Loucy (cell line): ENCODE data around the gene TMEM179.
"Not testable (repeated sequence)": the region's sequence is repeated elsewhere in the genome, so short reads cannot be mapped to it uniquely, and the experiment has no call there.

ENCODE experiments used
- H2AFZ ChIP-seq: fragments of 200-600 bp; sonication (generic); 2 replicates; pipeline ENCODE4 v1.6.0; 2016; ENCODE audit warnings: antibody characterized with exemption, mild to moderate bottlenecking, low read length, moderate library complexity
- H3F3A ChIP-seq: fragments of 200-600 bp; 2 replicates; pipeline ENCODE4 v1.6.0; 2016; ENCODE audit warnings: antibody characterized with exemption, low read depth, mild to moderate bottlenecking
- H3K27me3 ChIP-seq: fragments of 200-600 bp; sonication (generic); 2 replicates; pipeline ENCODE4 v1.6.1; 2014; ENCODE audit warnings: low read length, mild to moderate bottlenecking; ENCODE audit not compliant: insufficient read depth, poor library complexity, severe bottlenecking
- H3K36me3 ChIP-seq: fragments of 200-600 bp; sonication (generic); 2 replicates; pipeline ENCODE4 v1.6.1; 2016; ENCODE audit warnings: low read length; ENCODE audit not compliant: insufficient read depth
- H3K4me1 ChIP-seq: fragments of 200-600 bp; sonication (generic); 2 replicates; pipeline ENCODE4 v1.5.1; 2014; ENCODE audit warnings: low read length, mild to moderate bottlenecking; ENCODE audit not compliant: insufficient read depth, poor library complexity, severe bottlenecking
- H3K4me2 ChIP-seq: fragments of 200-600 bp; sonication (generic); 2 replicates; pipeline ENCODE4 v1.6.0; 2014; ENCODE audit warnings: antibody characterized with exemption, low read length, low read depth, mild to moderate bottlenecking; ENCODE audit not compliant: poor library complexity, severe bottlenecking
- H3K4me3 ChIP-seq: fragments of 200-600 bp; sonication (generic); 2 replicates; pipeline ENCODE4 v1.5.1; 2014; ENCODE audit warnings: low read length, mild to moderate bottlenecking, mixed read lengths; ENCODE audit not compliant: poor library complexity, severe bottlenecking
- H3K79me2 ChIP-seq: fragments of 200-600 bp; sonication (generic); 2 replicates; pipeline ENCODE4 v1.6.1; 2014; ENCODE audit warnings: low read length; ENCODE audit not compliant: insufficient read depth
- H3K9ac ChIP-seq: fragments of 200-600 bp; sonication (generic); 2 replicates; pipeline ENCODE4 v1.6.0; 2014; ENCODE audit warnings: mild to moderate bottlenecking, low read depth, low read length, moderate library complexity; ENCODE audit not compliant: poor library complexity, severe bottlenecking
- H3K9me2 ChIP-seq: fragments of 200-600 bp; sonication (generic); replicated peaks from 2 replicates; pipeline ENCODE4 v1.6.1; 2016; ENCODE audit warnings: low read depth, low read length, mixed read lengths
- H3K9me3 ChIP-seq: fragments of 200-600 bp; sonication (generic); 2 replicates; pipeline ENCODE4 v1.6.1; 2014; ENCODE audit warnings: mild to moderate bottlenecking, antibody characterized with exemption, low read length, low read depth; ENCODE audit not compliant: insufficient read depth
- H4K20me1 ChIP-seq: fragments of 200-600 bp; sonication (generic); 2 replicates; pipeline ENCODE4 v1.6.0; 2014; ENCODE audit warnings: antibody characterized with exemption, low read length, mild to moderate bottlenecking; ENCODE audit not compliant: insufficient read depth, poor library complexity, severe bottlenecking
- CTCF ChIP-seq: fragments of 200-600 bp; sonication (generic); conservative IDR thresholded peaks from 2 replicates; pipeline ENCODE4 v1.5.1; 2014; ENCODE audit warnings: mild to moderate bottlenecking, antibody characterized with exemption, low read length
- EZH2phosphoT487 ChIP-seq: fragments of 200-600 bp; IDR thresholded peaks from 2 replicates; pipeline ENCODE4 v1.6.1; 2018; ENCODE audit warnings: antibody characterized with exemption, mild to moderate bottlenecking, moderate library complexity, borderline replicate concordance

The TMEM179 gene

DNA sequence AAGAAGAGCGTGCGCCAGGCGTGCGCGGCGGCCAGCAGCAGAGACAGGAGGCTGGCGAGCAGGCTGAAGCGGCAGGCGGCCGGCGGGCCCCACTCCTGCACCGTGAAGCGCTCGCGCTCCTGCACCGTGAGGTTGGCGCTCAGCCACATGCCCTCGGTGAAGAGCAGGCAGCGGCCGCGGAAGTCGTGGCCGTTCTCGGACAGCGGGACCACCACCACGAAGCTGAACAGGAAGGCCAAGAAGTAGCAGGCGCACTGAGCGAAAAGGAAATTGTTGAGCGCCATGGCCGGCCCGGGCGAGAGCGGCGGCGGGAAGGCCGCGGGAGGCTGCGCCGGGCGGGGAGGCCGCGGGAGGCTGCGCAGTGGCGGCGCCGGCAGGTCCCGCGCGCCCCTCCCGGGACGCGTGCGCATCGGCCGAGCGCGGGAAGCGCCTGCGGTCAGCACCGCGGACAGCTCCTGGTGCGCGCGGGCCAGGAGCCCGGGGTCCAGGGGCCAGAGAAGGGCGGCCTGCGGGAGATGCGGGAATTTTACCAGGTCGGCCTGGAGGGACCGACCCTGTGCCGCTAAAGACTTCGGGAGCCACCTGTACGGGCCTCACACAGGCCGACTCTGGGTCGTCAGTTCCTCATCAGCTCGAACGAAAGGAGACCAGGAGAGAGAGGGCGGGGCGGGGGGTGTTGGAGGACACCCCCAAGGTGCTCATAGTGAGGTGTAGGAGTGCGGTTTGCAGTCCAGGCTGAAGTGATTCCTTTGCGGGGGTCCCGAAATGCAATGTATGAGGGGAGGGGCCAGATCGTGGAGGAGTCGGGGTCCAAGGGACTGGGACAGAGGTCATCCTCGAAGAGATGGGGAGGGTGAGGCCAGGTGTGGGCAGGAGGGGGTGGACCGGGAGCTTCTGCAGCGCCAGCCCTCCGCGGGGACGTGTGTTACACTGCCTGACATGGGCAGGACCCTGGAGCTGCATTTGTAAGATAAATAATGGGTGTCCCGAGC is at the start of gene TMEM179:
Gene TMEM179 (minus strand): TSS at position 315 of the 992 bp plus-strand sequence. CDS start 31 bp downstream, at position 284.
- Histone ChIP-seq H3K9ac (no peak within 1 kb of the TSS), H3K4me1 (no peaks in the 10 kb centered on the region), H3K36me3 (no peaks in the 10 kb centered on the region), H3K79me2 (no peaks in the 10 kb centered on the region), H3K9me3 (no peaks in the 10 kb centered on the region), H3K4me2 (no peak within 1 kb of the TSS), H3K27me3 (no peaks in the 10 kb centered on the region), H2AFZ (no peak within 1 kb of the TSS), H3K9me2 (no peaks in the 10 kb centered on the region), H3F3A (no peaks in the 10 kb centered on the region), H4K20me1 (no peaks in the 10 kb centered on the region), H3K4me3 (no peak within 1 kb of the TSS)
- TF ChIP-seq EZH2phosphoT487: no peak
- TF ChIP-seq CTCF: no peak

DNA sequence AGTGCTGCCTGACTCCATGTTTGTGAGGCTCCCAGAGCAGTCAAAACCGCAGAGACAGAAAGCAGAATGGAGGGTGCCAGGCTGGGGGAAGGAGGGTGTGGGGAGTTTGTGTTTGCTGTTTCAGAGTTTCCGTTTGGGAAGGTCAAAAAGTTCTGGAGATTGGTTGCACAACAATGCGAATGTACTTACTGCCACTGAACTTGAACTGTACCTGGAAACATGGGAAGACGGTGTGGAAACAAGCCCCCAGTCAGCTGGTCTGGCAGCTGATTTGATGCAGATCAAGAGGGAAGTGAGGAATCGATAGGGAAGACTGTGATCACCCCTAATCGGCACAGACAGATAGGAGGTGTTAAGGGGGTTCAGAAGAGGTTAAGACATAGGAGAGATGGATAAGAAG is 49.5 kb upstream of the TMEM179 start:
- H3K36me3 ChIP-seq: no peaks in the 10 kb centered on the region
- no peaks in the 10 kb centered on the region for H3K4me1 ChIP-seq
- no peaks in the 10 kb centered on the region for H3K9me2 ChIP-seq
- H3F3A ChIP-seq: no peaks in the 10 kb centered on the region
- H3K27me3 ChIP-seq: no peaks in the 10 kb centered on the region
- H2AFZ ChIP-seq: no peak overlapping the region
- no peak overlapping the region for H3K4me2 ChIP-seq
- no peaks in the 10 kb centered on the region for H4K20me1 ChIP-seq
- no peak overlapping the region for H3K9ac ChIP-seq
- TF ChIP-seq CTCF (no peak), EZH2phosphoT487 (no peak)
- no peak overlapping the region for H3K4me3 ChIP-seq
- H3K9me3 ChIP-seq: peaks cover 10% of the 10 kb centered on the region; the same call in 1 of the 2 replicates
- no peaks in the 10 kb centered on the region for H3K79me2 ChIP-seq

- H3K27me3 ChIP-seq, H3K79me2 ChIP-seq, H4K20me1 ChIP-seq, H3K36me3 ChIP-seq, H3K4me1 ChIP-seq, H3K9ac ChIP-seq, H3K9me3 ChIP-seq, H3K4me3 ChIP-seq, H3F3A ChIP-seq, H3K9me2 ChIP-seq, H2AFZ ChIP-seq, H3K4me2 ChIP-seq: not testable (repeated sequence)
Measured at GRCh38 chr14:104653130-104653920, 48.8 kb upstream of the TMEM179 start.
